Esophagus (tissue), 2 donors: ENCODE data around the gene GRK5. TPM values are rescaled to one million over a fixed set of nuclear protein-coding genes. Genes with fewer than 3 reads are reported as not detected.
A peak's percentile ranks its signal among the peaks of the same experiment; 100 is the strongest.

Experiments
- H3K27ac ChIP-seq, 2 donors: one replicate each; pipeline ENCODE4 v1.5.1; 2013; ENCODE audit warnings: low read depth in 2 of 2, mild to moderate bottlenecking in 2 of 2, inconsistent platforms in 1 of 2, low read length in 1 of 2, moderate library complexity in 1 of 2
- H3K27me3 ChIP-seq, 2 donors: one replicate each; pipeline ENCODE4 v1.6.1; 2013; ENCODE audit warnings: low read length in 2 of 2, control low read depth in 1 of 2, mild to moderate bottlenecking in 1 of 2; ENCODE audit not compliant: insufficient read depth in 2 of 2, control insufficient read depth in 1 of 2
- H3K36me3 ChIP-seq, 2 donors: one replicate each; pipeline ENCODE4 v1.6.1; 2013; ENCODE audit warnings: low read length in 1 of 2; ENCODE audit not compliant: control insufficient read depth in 2 of 2, insufficient read depth in 2 of 2
- H3K4me1 ChIP-seq, 2 donors: one replicate each; pipeline ENCODE4 v1.6.1; 2013; ENCODE audit warnings: low read length in 1 of 2; ENCODE audit not compliant: control insufficient read depth in 2 of 2, insufficient read depth in 2 of 2
- H3K4me3 ChIP-seq, 2 donors: one replicate each; pipeline ENCODE4 v1.5.1; 2013; ENCODE audit warnings: low read length in 2 of 2, mild to moderate bottlenecking in 2 of 2, low read depth in 1 of 2, moderate library complexity in 1 of 2
- H3K9me3 ChIP-seq, 2 donors: one replicate each; pipeline ENCODE4 v1.6.1; 2013; ENCODE audit warnings: mild to moderate bottlenecking in 2 of 2, low read depth in 1 of 2, low read length in 1 of 2, moderate library complexity in 1 of 2; ENCODE audit not compliant: control insufficient read depth in 2 of 2, insufficient read depth in 1 of 2
- WGBS, 2 donors: extraction: QIAGEN DNeasy Blood & Tissue Kit; methylation state at CpG; one replicate each; pipeline ENCODE4 v1.1.7; 2013; 5-methylcytosine and 5-hydroxymethylcytosine counted together
- polyA plus RNA-seq, 2 donors: library from polyadenylated mRNA; stranded (reverse); fragments of 200-250 nt; gene quantifications; one replicate each; pipeline ENCODE4 v1.2.3, GENCODE V29; 2013
- donor health status: healthy with polysubstance abuse.
- donor health status: Bipolar disorder and iron deficiency.

GRK5 gene
- 1 to 10 TPM; 3.1 to 5.2 TPM for polyA plus RNA-seq

DNA sequence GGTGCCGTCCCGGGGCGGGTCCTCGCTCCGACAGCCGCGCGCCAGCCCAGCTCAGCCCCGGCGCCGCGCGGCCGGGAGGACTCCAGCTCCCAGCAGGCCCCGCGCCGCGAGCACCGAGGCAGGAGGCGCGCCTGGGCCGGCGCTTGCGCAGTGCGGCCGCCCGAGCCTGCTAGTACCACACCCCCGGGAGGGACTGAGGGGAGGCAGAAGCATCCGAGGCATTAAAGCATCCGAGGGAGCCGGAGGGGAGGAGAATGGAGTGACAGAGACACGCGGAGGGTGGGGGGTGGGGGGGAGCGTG, at the start of gene GRK5:
TSS of gene GRK5 (plus strand) at position 206 of the 301 bp plus-strand sequence. CDS start 347 bp downstream, outside the sequence.
- no peaks in the 10 kb centered on the region for H3K27me3 ChIP-seq
- H3K4me1 ChIP-seq, result peaks cover 0 to 4% of the 10 kb centered on the region in 2 donors
- WGBS, 2 donors, result 0% methylated on average over 16 to 33 of the region's 34 CpGs
- H3K27ac ChIP-seq, result peak within 1 kb of the TSS; percentile 94 to 98
- H3K36me3 ChIP-seq, result no peaks in the 10 kb centered on the region
- no peaks in the 10 kb centered on the region for H3K9me3 ChIP-seq
- H3K4me3 ChIP-seq, result peak within 1 kb of the TSS; percentile 83 to 87

DNA sequence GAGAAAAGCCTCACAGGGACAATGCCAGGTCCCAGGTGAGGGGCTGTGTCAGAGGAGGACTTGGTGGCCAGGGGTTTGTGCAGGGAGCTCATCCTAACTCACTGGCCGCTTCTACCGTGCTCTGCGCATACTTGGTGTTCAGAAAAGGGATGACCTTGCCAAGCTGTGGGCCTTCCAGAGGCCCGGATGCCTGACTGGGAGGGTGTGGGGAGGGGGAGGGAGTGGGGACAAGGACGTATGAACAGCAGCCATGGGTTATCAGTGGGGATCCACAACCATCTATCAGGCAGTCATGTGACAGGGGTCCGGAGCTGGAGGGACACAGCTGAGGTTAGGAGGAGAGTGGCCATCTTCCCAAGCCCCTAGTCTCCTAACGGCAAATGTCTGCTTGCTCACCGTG, 48.0 kb upstream of the GRK5 start:
- peaks cover 0 to 24% of the 10 kb centered on the region in 2 donors for H3K36me3 ChIP-seq
- no peaks in the 10 kb centered on the region for H3K9me3 ChIP-seq
- no peaks in the 10 kb centered on the region for H3K4me1 ChIP-seq
- H3K4me3 ChIP-seq, result no peak overlapping the region
- WGBS, 2 donors, result 76 to 83% methylated on average over 8 of the region's 8 CpGs
- H3K27ac ChIP-seq, result no peak overlapping the region
- no peaks in the 10 kb centered on the region for H3K27me3 ChIP-seq

DNA sequence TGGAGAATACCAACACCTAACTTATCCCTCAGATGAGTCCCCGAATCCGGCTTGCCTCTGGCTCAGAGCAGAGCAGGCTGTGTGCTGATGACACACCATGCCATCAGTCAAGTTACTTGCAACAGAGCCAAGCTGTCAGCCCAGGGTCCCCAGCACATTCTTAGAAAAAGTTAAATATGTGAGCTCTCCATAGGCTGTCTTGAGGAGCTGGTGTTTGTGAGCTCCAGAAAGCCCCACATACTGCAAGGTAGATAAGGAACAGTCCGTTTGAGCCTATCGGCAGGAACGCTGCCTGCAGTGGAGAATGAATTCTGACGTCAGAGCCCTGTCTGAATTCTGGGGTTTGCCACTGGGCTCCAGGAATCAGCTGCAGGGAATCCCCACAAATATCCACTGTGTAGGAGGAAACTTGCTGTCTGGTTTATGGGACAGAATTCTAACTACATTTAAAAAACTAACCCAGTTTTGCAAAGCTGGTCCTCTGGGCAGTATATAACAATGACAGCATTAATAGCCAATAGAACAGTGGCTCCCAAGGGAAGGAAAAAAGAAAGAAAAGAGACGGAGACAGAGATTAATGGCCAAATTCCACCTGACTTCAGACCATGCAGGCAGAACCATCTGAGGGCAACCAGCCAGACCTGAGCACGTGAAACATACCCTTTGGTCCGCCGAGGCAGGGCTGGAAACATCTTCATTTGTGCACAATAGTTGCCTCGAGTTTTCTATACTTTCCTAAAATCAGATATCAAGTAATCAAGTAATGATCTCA, 45.5 kb upstream of the GRK5 start:
- H3K27ac ChIP-seq, result no peak overlapping the region
- no peaks in the 10 kb centered on the region for H3K27me3 ChIP-seq
- peaks cover 0 to 4% of the 10 kb centered on the region in 2 donors for H3K4me1 ChIP-seq
- no peak overlapping the region for H3K4me3 ChIP-seq
- H3K9me3 ChIP-seq, result no peaks in the 10 kb centered on the region
- peaks cover 0 to 12% of the 10 kb centered on the region in 2 donors for H3K36me3 ChIP-seq
- 61 to 62% methylated on average over 11 of the region's 11 CpGs for WGBS, 2 donors

DNA sequence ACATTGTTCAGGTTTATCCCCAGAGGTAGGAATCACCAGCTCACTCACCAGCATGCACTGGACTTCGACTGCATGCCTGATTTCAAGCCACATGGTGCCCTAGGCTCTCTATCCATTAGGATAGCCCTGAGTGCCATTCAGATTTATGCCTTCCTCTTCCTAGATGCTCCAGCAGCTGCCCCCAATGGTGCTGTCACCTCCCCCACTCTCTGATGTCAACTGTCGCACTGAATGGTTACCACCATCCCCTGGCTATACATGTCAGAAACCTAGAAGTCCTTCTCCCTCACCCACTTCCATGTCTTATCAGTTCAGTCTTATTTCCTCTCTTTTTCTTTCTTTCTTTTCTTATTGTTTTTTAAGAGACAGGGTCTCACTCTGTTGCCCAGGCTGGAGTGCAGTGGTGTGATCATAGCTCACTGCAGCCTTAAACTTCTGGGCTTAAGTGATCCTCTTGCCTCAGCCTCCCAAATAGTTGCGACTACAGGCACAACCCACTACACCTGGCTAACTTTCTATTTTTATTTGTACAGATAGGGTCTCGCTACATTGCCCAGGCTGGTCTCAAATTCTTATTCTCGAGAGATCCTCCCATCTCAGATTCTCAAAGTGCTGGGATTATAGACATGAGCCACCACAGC, 44.8 kb upstream of the GRK5 start:
- peaks cover 0 to 12% of the 10 kb centered on the region in 2 donors for H3K36me3 ChIP-seq
- H3K4me3 ChIP-seq, result no peak overlapping the region
- no peak overlapping the region for H3K27ac ChIP-seq

DNA sequence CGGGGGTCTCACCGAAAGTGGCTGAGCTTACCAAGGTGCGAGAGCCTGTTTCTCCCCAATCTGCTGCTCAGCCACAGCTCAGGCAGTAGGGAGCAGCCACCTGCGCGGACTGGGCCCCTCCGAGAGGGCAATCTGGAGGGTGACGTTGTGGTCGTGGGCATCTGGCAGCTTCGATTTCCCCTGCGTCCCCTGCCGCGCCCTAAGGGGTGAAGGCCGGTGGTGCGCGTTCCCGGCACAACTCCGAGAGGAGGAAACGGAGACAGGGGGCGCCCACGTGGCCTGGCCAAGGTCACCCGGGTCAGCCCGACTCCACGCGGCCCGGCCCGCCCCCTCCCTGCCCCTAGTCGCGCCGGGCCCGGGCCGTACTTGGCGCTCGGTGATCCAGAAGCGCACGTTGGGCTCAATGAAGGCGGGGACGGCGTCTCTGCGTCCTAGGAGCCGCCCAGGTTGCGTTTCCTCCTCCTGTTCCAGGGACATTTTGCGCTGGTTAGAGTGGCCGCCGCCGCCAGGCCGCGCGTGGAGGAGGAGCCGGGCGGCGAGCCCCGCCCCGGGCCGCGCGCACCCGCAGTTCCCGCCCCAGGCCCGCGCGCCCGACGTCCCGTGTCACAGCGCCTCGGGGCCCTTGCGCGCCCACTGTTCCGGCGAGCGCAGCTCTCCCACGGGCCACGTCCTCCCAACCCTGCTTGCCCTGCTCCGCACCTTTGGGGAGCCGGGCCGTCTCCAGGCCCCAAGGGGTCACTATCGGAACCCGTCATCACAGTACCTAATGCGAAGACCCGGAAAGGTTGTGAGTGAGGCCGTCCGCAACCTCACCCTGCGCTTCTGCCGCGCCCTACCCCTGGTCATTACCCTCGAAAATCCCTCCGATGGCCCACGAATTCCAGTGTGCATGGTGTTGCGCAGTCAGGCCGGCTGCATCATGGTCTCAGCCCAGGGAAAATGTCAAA, 41.9 kb upstream of the GRK5 start, which contains the start of gene SFXN4:
TSS of gene SFXN4 (minus strand) at position 544 of the 947 bp plus-strand sequence. CDS start at position 477, 67 bp downstream.
- Histone ChIP-seq H3K27ac (peak within 1 kb of the TSS; percentile 75 to 83), H3K4me3 (peak within 1 kb of the TSS; percentile 74 to 91), H3K27me3 (no peaks in the 10 kb centered on the region), H3K36me3 (peaks cover 5 to 6% of the 10 kb centered on the region in 2 donors), H3K4me1 (peaks cover 0 to 4% of the 10 kb centered on the region in 2 donors), H3K9me3 (no peaks in the 10 kb centered on the region)
- 1% methylated on average over 70 to 90 of the region's 90 CpGs for WGBS, 2 donors

More for the DNA sequence above, 44.8 kb upstream of the GRK5 start:
- peaks cover 0 to 4% of the 10 kb centered on the region in 2 donors for H3K4me1 ChIP-seq
- 93 to 96% methylated on average over 5 of the region's 5 CpGs for WGBS, 2 donors
- H3K27me3 ChIP-seq, result no peaks in the 10 kb centered on the region
- H3K9me3 ChIP-seq, result no peaks in the 10 kb centered on the region

DNA sequence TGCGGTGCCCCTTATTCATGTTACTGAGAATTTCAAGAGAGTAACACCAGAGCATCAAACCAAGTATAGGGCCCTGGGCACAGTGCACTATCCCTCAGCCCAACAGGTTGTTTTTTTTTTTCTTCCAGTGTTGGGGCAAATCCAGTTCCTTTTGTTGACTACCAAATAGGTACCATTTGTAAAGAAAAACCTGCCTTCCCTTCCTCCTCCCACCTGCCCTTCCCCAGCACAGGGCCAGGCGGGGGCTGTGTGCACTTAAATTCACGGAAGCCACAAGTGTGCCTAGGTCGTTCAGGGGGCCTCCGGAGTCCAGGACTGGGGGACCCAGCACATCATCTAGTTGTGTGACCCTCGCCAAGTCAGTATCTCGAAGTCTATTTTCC, 41.3 kb upstream of the GRK5 start:
- Histone ChIP-seq H3K36me3 (peaks cover 5 to 7% of the 10 kb centered on the region in 2 donors), H3K27ac (peak overlapping the region; percentile 75 to 83), H3K4me1 (peaks cover 0 to 4% of the 10 kb centered on the region in 2 donors), H3K27me3 (no peaks in the 10 kb centered on the region), H3K4me3 (peak overlapping the region; percentile 74 to 91), H3K9me3 (no peaks in the 10 kb centered on the region)
- 62 to 67% methylated on average over 7 of the region's 7 CpGs for WGBS, 2 donors

DNA sequence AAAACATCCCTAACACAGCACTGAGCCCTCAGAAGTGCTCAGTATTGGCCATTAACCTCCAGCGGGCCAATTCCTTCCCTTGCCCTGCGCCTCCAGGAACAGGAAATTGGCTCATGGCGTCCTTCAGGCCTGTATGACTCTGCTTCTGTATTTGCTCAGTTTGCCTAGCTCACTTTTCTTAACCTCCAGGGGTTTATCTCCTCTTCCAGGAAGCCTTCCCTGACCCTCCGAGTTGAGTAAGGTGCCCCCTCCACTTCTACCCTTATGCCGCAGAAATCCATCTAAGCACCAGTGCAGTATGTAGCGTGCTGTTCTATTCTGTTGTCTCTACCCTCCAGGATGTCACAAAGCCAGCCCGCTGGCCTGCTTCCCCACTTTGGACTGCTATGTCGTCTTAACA, 40.8 kb upstream of the GRK5 start:
- no peaks in the 10 kb centered on the region for H3K9me3 ChIP-seq
- H3K36me3 ChIP-seq, result peaks cover 8 to 11% of the 10 kb centered on the region in 2 donors
- peak overlapping the region in 1 of 2 donors; percentile 75 for H3K27ac ChIP-seq
- H3K4me3 ChIP-seq, result no peak overlapping the region
- 70 to 74% methylated on average over 8 of the region's 8 CpGs for WGBS, 2 donors
- H3K4me1 ChIP-seq, result peaks cover 0 to 4% of the 10 kb centered on the region in 2 donors
- H3K27me3 ChIP-seq, result no peaks in the 10 kb centered on the region

DNA sequence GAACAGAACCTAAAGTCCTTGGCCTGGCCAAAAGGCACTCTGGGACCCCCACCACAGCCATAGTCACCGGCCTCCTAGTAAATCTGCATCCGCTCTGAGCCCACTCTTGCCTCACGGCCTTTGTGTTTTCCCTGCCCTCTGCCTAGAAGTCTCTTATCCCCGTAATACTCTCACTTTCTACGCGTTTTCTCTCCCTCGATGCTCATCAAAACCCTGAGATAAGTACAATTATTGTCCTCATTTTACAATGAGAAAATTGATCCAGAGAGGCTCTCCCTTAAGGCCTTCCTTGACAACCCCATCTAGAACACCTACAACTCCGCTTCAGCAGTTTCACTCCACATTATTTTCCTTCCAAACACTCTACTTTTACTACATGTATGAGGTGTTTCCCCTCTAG, 40.3 kb upstream of the GRK5 start:
- Histone ChIP-seq H3K4me1 (peaks cover 0 to 4% of the 10 kb centered on the region in 2 donors), H3K36me3 (peaks cover 10 to 13% of the 10 kb centered on the region in 2 donors), H3K27ac (no peak overlapping the region), H3K9me3 (no peaks in the 10 kb centered on the region), H3K4me3 (no peak overlapping the region), H3K27me3 (no peaks in the 10 kb centered on the region)
- WGBS, 2 donors, result 82% methylated on average over 8 of the region's 8 CpGs

DNA sequence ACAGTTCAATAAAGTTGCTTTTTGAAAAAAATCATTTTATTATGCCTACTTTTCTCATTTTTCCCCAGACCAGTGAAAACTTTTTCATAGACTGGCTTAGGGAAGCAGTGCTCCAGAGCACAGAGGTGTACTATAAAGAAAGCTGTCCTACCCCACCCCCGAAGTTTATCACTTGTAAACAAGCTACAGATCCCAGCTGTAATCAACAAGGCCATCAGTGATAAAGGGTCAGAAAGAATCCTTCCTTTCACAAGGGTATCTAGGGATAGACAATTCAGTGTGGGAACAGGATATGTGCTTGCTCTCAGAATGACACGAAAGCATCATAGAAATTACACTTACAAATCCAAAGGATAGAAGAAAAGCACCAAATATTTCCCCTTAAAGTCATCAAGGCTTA, 33.3 kb upstream of the GRK5 start:
- 67 to 72% methylated on average over 2 of the region's 2 CpGs for WGBS, 2 donors
- no peak overlapping the region for H3K4me3 ChIP-seq
- peaks cover 10 to 12% of the 10 kb centered on the region in 2 donors for H3K36me3 ChIP-seq
- H3K27me3 ChIP-seq, result no peaks in the 10 kb centered on the region
- H3K9me3 ChIP-seq, result no peaks in the 10 kb centered on the region
- peaks cover 2 to 4% of the 10 kb centered on the region in 2 donors for H3K4me1 ChIP-seq
- no peak overlapping the region for H3K27ac ChIP-seq
